H1 (cell line): ENCODE measurements around the gene RABIF. TPM values are rescaled to one million over a fixed set of nuclear protein-coding genes. Genes with fewer than 3 reads are reported as not detected.

ENCODE experiments used
- CTCF ChIA-PET: fragments of 300-600 bp; sonication (Branson Sonifier 250); formaldehyde crosslinking; loops from one replicate; lab custom pipeline; 2021; ENCODE audit not compliant: partially characterized antibody; lab: Charles Lee
- POLR2A ChIA-PET: fragments of 300-600 bp; sonication (Branson Sonifier 250); formaldehyde crosslinking; loops from one replicate; lab custom pipeline; 2021; ENCODE audit warnings: inconsistent platforms; ENCODE audit not compliant: partially characterized antibody; lab: Charles Lee
- DNase-seq, 2 experiments: peaks; one replicate each; pipeline versions ENCODE4 v3.0.0 to v3.0.0-alpha.2; 2010 to 2022; ENCODE audit warnings: low spot score in 2 of 2, low read depth in 1 of 2, mixed read lengths in 1 of 2
- FAIRE-seq: peaks from 2 replicates; lab custom pipeline; 2011; peaks lifted over from hg19 to GRCh38; lab: Jason Lieb, UNC
- H2AFZ ChIP-seq: 2 replicates; pipeline ENCODE4 v1.8.1; 2012; ENCODE audit warnings: low read length, inconsistent platforms
- H2AK5ac ChIP-seq: 2 replicates; pipeline ENCODE4 v1.6.1; 2013; ENCODE audit warnings: low read depth, low read length
- H2BK120ac ChIP-seq: replicated peaks from 2 replicates; pipeline ENCODE3; 2013; ENCODE audit warnings: low read depth, low read length, inconsistent platforms
- H2BK12ac ChIP-seq: 2 replicates; pipeline ENCODE4 v1.6.1; 2013; ENCODE audit warnings: low read depth, low read length
- H2BK15ac ChIP-seq: 2 replicates; pipeline ENCODE4 v1.6.1; 2013; ENCODE audit warnings: low read length
- H2BK20ac ChIP-seq: 2 replicates; pipeline ENCODE4 v1.6.1; 2013; ENCODE audit warnings: low read length
- H2BK5ac ChIP-seq: 2 replicates; pipeline ENCODE4 v1.6.1; 2013; ENCODE audit warnings: low read depth, low read length
- H3K14ac ChIP-seq: 2 replicates; pipeline ENCODE4 v1.6.1; 2013; ENCODE audit warnings: inconsistent platforms; ENCODE audit not compliant: insufficient read length
- H3K18ac ChIP-seq: 2 replicates; pipeline ENCODE4 v1.6.1; 2013; ENCODE audit warnings: low read length; ENCODE audit errors: extremely low read depth
- H3K23ac ChIP-seq: 2 replicates; pipeline ENCODE4 v1.6.1; 2013; ENCODE audit warnings: inconsistent platforms; ENCODE audit not compliant: insufficient read length
- H3K23me2 ChIP-seq: 2 replicates; pipeline ENCODE4 v1.6.1; 2013; ENCODE audit warnings: low read depth, low read length
- H3K27ac ChIP-seq: 2 replicates; pipeline ENCODE4 v1.6.1; 2011; ENCODE audit warnings: low read depth, low read length, inconsistent platforms
- H3K27me3 ChIP-seq, 4 experiments: replicated peaks in 1 of 4; 1 replicate in 1 of 4; 2 replicates in 3 of 4; pipeline versions ENCODE4 v1.6.1 to v1.8.1; 2011 to 2013; ENCODE audit warnings: low read length in 3 of 4, mild to moderate bottlenecking in 3 of 4, inconsistent platforms in 2 of 4, mixed read lengths in 2 of 4, moderate library complexity in 1 of 4; ENCODE audit not compliant: control insufficient read depth in 3 of 4, insufficient read depth in 3 of 4; ENCODE audit errors: extremely low read depth in 1 of 4
- H3K36me3 ChIP-seq, 4 experiments: 2 replicates each; pipeline versions ENCODE4 v1.6.1 to v1.8.1; 2011 to 2013; ENCODE audit warnings: mild to moderate bottlenecking in 4 of 4, low read length in 3 of 4, moderate library complexity in 2 of 4, control low read depth in 1 of 4, inconsistent platforms in 1 of 4; ENCODE audit not compliant: insufficient read depth in 4 of 4, control insufficient read depth in 2 of 4
- H3K4ac ChIP-seq: replicated peaks from 2 replicates; pipeline ENCODE3; 2013; ENCODE audit warnings: low read length, low read depth, mixed read lengths, inconsistent platforms; ENCODE audit not compliant: insufficient read length
- H3K4me1 ChIP-seq, 4 experiments: replicated peaks in 1 of 4; 1 replicate in 1 of 4; 2 replicates in 3 of 4; pipeline versions ENCODE4 v1.6.1 to v1.8.1; 2011 to 2013; ENCODE audit warnings: low read length in 3 of 4, inconsistent platforms in 2 of 4, mixed read lengths in 1 of 4; ENCODE audit not compliant: insufficient read depth in 4 of 4, control insufficient read depth in 3 of 4
- H3K4me2 ChIP-seq, 2 experiments: 2 replicates each; pipeline versions ENCODE4 v1.6.1 to v1.8.1; 2011 to 2013; ENCODE audit warnings: low read depth in 2 of 2, low read length in 2 of 2, control low read depth in 1 of 2, inconsistent platforms in 1 of 2, mild to moderate bottlenecking in 1 of 2; ENCODE audit not compliant: insufficient read depth in 1 of 2
- H3K4me3 ChIP-seq, 4 experiments: fragments of 200-600, 300-600 bp in 1 of 4; sonication (generic), shearing (Covaris generic), sonication (Bioruptor Twin) in 1 of 4; 2 replicates each; pipeline versions ENCODE4 v1.5.1 to v1.8.1; 2011 to 2016; ENCODE audit warnings: low read length in 4 of 4, low read depth in 3 of 4, control low read depth in 2 of 4, inconsistent platforms in 2 of 4, mild to moderate bottlenecking in 2 of 4, mixed read lengths in 1 of 4, moderate library complexity in 1 of 4; ENCODE audit not compliant: insufficient read depth in 2 of 4; ENCODE audit errors: extremely low read depth in 1 of 4
- H3K56ac ChIP-seq: replicated peaks from 2 replicates; pipeline ENCODE3; 2013; ENCODE audit warnings: low read depth, mild to moderate bottlenecking, mixed read lengths, low read length, inconsistent platforms; ENCODE audit not compliant: insufficient read length
- H3K79me1 ChIP-seq: 2 replicates; pipeline ENCODE4 v1.6.1; 2013; ENCODE audit warnings: low read depth, low read length, control low read depth
- H3K79me2 ChIP-seq, 2 experiments: 2 replicates each; pipeline versions ENCODE4 v1.6.1 to v1.8.1; 2012 to 2013; ENCODE audit warnings: low read length in 2 of 2, mild to moderate bottlenecking in 2 of 2, inconsistent platforms in 1 of 2; ENCODE audit not compliant: insufficient read depth in 2 of 2, control insufficient read depth in 1 of 2
- H3K9ac ChIP-seq, 4 experiments: replicated peaks in 1 of 4; 1 replicate in 1 of 4; 2 replicates in 3 of 4; pipeline versions ENCODE4 v1.6.1 to v1.8.1; 2011 to 2013; ENCODE audit warnings: low read depth in 3 of 4, low read length in 3 of 4, control low read depth in 2 of 4, mild to moderate bottlenecking in 2 of 4, moderate library complexity in 2 of 4, inconsistent platforms in 1 of 4; ENCODE audit errors: extremely low read depth in 1 of 4
- H3K9me3 ChIP-seq, 2 experiments: 2 replicates each; pipeline versions ENCODE4 v1.6.1 to v1.8.1; 2012 to 2013; ENCODE audit warnings: mild to moderate bottlenecking in 2 of 2, moderate library complexity in 2 of 2, control low read depth in 1 of 2, inconsistent platforms in 1 of 2, low read depth in 1 of 2, low read length in 1 of 2, mixed read lengths in 1 of 2; ENCODE audit not compliant: insufficient read depth in 2 of 2
- H4K20me1 ChIP-seq, 2 experiments: replicated peaks in 1 of 2; 2 replicates each; pipeline versions ENCODE3 to v1.8.1; 2011 to 2013; ENCODE audit warnings: inconsistent platforms in 2 of 2, low read length in 2 of 2, mild to moderate bottlenecking in 1 of 2; ENCODE audit not compliant: insufficient read depth in 2 of 2, control insufficient read depth in 1 of 2
- H4K5ac ChIP-seq: 2 replicates; pipeline ENCODE4 v1.6.1; 2013; ENCODE audit warnings: low read length, low read depth, mixed read lengths, inconsistent platforms; ENCODE audit not compliant: insufficient read length
- H4K8ac ChIP-seq: 2 replicates; pipeline ENCODE4 v1.8.0; 2013; ENCODE audit warnings: mild to moderate bottlenecking, moderate library complexity, low read length, inconsistent platforms; ENCODE audit not compliant: insufficient read depth; ENCODE audit errors: extremely low read depth
- H4K91ac ChIP-seq: replicated peaks from 2 replicates; pipeline ENCODE3; 2013; ENCODE audit warnings: low read length, mixed read lengths, inconsistent platforms; ENCODE audit not compliant: insufficient read length
- ASH2L ChIP-seq: fragments of 200-600, 300-600 bp; sonication (generic); IDR thresholded peaks from one replicate; pipeline ENCODE4 v1.7.1; 2017; ENCODE audit warnings: low read length
- CREB1 ChIP-seq: IDR thresholded peaks from 2 replicates; pipeline ENCODE4 v1.6.1; 2012; ENCODE audit warnings: inconsistent platforms
- HDAC2 ChIP-seq, 2 experiments: fragments of 300-600 bp in 1 of 2; sonication (generic) in 1 of 2; IDR thresholded peaks; 2 replicates each; pipeline ENCODE4 v1.6.1; 2011 to 2012; ENCODE audit warnings: low read depth in 2 of 2, low read length in 2 of 2, mild to moderate bottlenecking in 2 of 2, moderate library complexity in 2 of 2, borderline replicate concordance in 1 of 2, inconsistent platforms in 1 of 2
- JUN ChIP-seq: IDR thresholded peaks from 2 replicates; pipeline ENCODE4 v1.6.1; 2011; ENCODE audit warnings: low read depth, mild to moderate bottlenecking, improper control_type of control experiment, low read length
- SP2 ChIP-seq: IDR thresholded peaks from 2 replicates; pipeline ENCODE4 v1.6.1; 2012; ENCODE audit warnings: mild to moderate bottlenecking, low read length, inconsistent platforms
- TAF1 ChIP-seq: IDR thresholded peaks from 2 replicates; pipeline ENCODE4 v1.6.1; 2011; ENCODE audit warnings: mild to moderate bottlenecking, low read depth, low read length
- TCF12 ChIP-seq: IDR thresholded peaks from 2 replicates; pipeline ENCODE4 v1.6.1; 2011; ENCODE audit warnings: low read depth, mild to moderate bottlenecking, low read length
- WGBS, 2 experiments: shearing (Covaris generic) in 1 of 2; methylation state at CpG; one replicate each; pipeline versions ENCODE4 v1.1.6 to v1.1.7; 2013 to 2015; ENCODE audit warnings: low lambda C conversion rate in 2 of 2, mixed read lengths in 2 of 2, inconsistent platforms in 1 of 2, low coverage in 1 of 2, missing lambda C conversion rate in 1 of 2; ENCODE audit not compliant: insufficient replicate concordance in 2 of 2, insufficient coverage in 1 of 2, insufficient read length in 1 of 2; ENCODE audit errors: extremely low coverage in 1 of 2, missing lambda C conversion rate in 1 of 2; 5-methylcytosine and 5-hydroxymethylcytosine counted together
- polyA plus RNA-seq, 7 experiments: library from polyadenylated mRNA; depleted of rRNA in 3 of 7; stranded (reverse) in 5 of 7; unstranded in 2 of 7; fragments of >200 nt in 5 of 7; fragments of 200-250 nt in 2 of 7; gene quantifications; 1 replicate in 5 of 7; 2 replicates in 1 of 7; 4 replicates in 1 of 7; pipeline versions ENCODE4 v1.2.1 to v1.2.3, GENCODE V29; 2011 to 2013; ENCODE audit warnings: missing spikeins in 2 of 7, mixed read lengths in 2 of 7
- total RNA-seq: library from RNA; stranded (reverse); fragmentation: NEBNext Ultra II Directional; extraction: Animal tissue kit (Norgen Biotek cat#: 25700); gene quantifications from 2 replicates; pipeline ENCODE4 v1.2.1, GENCODE V29; 2021

Gene RABIF
- total and polyA plus RNA-seq, 2 of the 8 experiments (the other 6 are each of a cell fraction or from before 2014, with no cell fraction given) = 5.6 to 6.9 TPM

GRCh38 chr1:202892501-202892900, 3.6 kb upstream of the RABIF start:
- Histone ChIP-seq H3K23me2 (peaks cover 2% of the 10 kb centered on the region), H2BK12ac (no peak overlapping the region), H3K9me3 (no peaks in the 10 kb centered on the region), H3K4me1 (peaks cover 0 to 3% (median 0%) of the 10 kb centered on the region in 4 experiments; a peak in 2 of 7 replicates), H3K56ac (no peak overlapping the region), H2BK15ac (no peak overlapping the region), H3K27me3 (no peaks in the 10 kb centered on the region), H2BK120ac (no peak overlapping the region), H2BK5ac (no peak overlapping the region), H3K36me3 (peaks cover 5 to 47% (median 17%) of the 10 kb centered on the region in 4 experiments; a peak in 7 of 8 replicates), H3K79me2 (no peaks in the 10 kb centered on the region), H2AFZ (no peak overlapping the region), H3K18ac (no peak overlapping the region), H3K27ac (no peak overlapping the region), H2AK5ac (no peak overlapping the region), H2BK20ac (no peak overlapping the region), H3K23ac (no peak overlapping the region), H3K4me2 (no peak overlapping the region), H4K20me1 (no peaks in the 10 kb centered on the region), H3K79me1 (no peaks in the 10 kb centered on the region), H4K5ac (no peak overlapping the region), H3K9ac (no peak overlapping the region), H3K14ac (no peak overlapping the region), H3K4me3 (no peak overlapping the region), H4K91ac (no peak overlapping the region), H4K8ac (no peak overlapping the region), H3K4ac (no peak overlapping the region)
- FAIRE-seq = no peak
- POLR2A ChIA-PET = interaction anchor here (1.6 kb wide), 1 partner anchor 9 kb away, joined by 4 read pairs; no protein-coding TSS in a partner anchor
- no peak for DNase-seq
- 100% methylated on average over 7 of the region's 7 CpGs; no CpG with 5 or more reads in 1 of the 2 experiments for WGBS, 2 experiments
- TF ChIP-seq HDAC2 (IDR thresholded peaks at IDR 0.05; ENCODE audit: borderline replicate concordance in 1 of 2, low read depth in 2 of 2, low read length in 2 of 2) (no peak), TAF1 (no peak), CREB1 (no peak), JUN (no peak), ASH2L (no peak), SP2 (no peak), TCF12 (no peak)
- CTCF ChIA-PET = no interaction called here
